SK-N-DZ (cell line): Measurements from ENCODE around the gene GTPBP10.

Experiments
- DNase-seq: peaks from one replicate; pipeline ENCODE4 v3.0.0-alpha.2; 2015; ENCODE audit warnings: low spot score

The GTPBP10 gene

GRCh38 chr7:90432752-90433151 lies 86.2 kb downstream of the GTPBP10 start:
- DNase-seq: no peak

GRCh38 chr7:90433221-90433620 lies 86.7 kb downstream of the GTPBP10 start:
- DNase-seq: no peak
